Heart left ventricle (tissue), 13 donors: Measurements from ENCODE around the gene SEM1.

Experiments used
- CTCF ChIP-seq, 12 donors: fragments of 200-600 bp; sonication (generic) in 4 of 12; IDR thresholded peaks; one replicate each; pipeline versions ENCODE4 v1.5.0 to v1.8.0; 2018 to 2022; ENCODE audit warnings: antibody characterized with exemption in 12 of 12, mild to moderate bottlenecking in 5 of 12
- POLR2A ChIP-seq, 2 donors: fragments of 450-650 bp; IDR thresholded peaks; one replicate each; pipeline ENCODE4 v1.6.1; 2017; ENCODE audit warnings: antibody characterized with exemption in 2 of 2, mild to moderate bottlenecking in 2 of 2, moderate library complexity in 2 of 2
- donor health status: ischemic (EF 13 %, LVEDD 7.1; RV severe dilation, severe dysfunction).
- donor health status: DM: no; HTN: yes; CAD: no.
- donor health status: DM: no; HTN: no; CAD: no.
- donor health status: ischemic (EF 25% LVEDD 6.9; RV normal size, moderate dysfunction).
- donor health status: ischemic (EF 25% LVEDD 5.7; RV mildly dilated, moderate dysfunction).
- donor health status: ischemic (EF 35%, LVEDD 5.7; RV mildly dilated, moderate dysfunction).
- donor health status: nonischemic (EF 11% LVEDD 7.7; RV severe dilation, severe dysfunction).
- donor health status: DM: yes; HTN: yes; CAD: no.
- donor health status: PGD.
- donor health status: ischemic (EF 29% LVEDD 5.4; RV normal size, mild dysfunction).
- donor health status: nonischemic (EF 23%, LVEDD 6.1; RV moderate dilation, normal function).

GRCh38 chr7:96664793-96665192, 44.9 kb downstream of the SEM1 start:
- TF ChIP-seq CTCF (IDR thresholded peaks at IDR 0.05) = no peak
- no peak for TF ChIP-seq POLR2A (IDR thresholded peaks at IDR 0.05)
